Fibroblast of villous mesenchyme (primary cell): ENCODE data around the gene PPFIBP1. TPM values are rescaled to one million over a fixed set of nuclear protein-coding genes. Genes with fewer than 3 reads are reported as not detected.

ENCODE experiments used
- DNase-seq: peaks from one replicate; pipeline ENCODE4 v3.0.0-alpha.2; 2010; ENCODE audit warnings: low read depth
- H3K4me3 ChIP-seq: 2 replicates; pipeline ENCODE4 v1.5.1; 2011; ENCODE audit warnings: low read depth, mild to moderate bottlenecking, low read length
- CTCF ChIP-seq: IDR thresholded peaks from 2 replicates; pipeline ENCODE4 v1.5.1; 2012; ENCODE audit warnings: low read depth, mild to moderate bottlenecking, low read length; ENCODE audit not compliant: insufficient read depth
- total RNA-seq: library from RNA; depleted of rRNA; stranded (reverse); fragments of >200 nt; gene quantifications from 2 replicates; pipeline ENCODE4 v1.2.3, GENCODE V29; 2012

The PPFIBP1 gene
- total RNA-seq, 1 donor, result 69.1 TPM

GRCh38 chr12:27502021-27502435 lies 22.0 kb upstream of the PPFIBP1 start:
- no peak for TF ChIP-seq CTCF
- no peak overlapping the region for H3K4me3 ChIP-seq
- no peak for DNase-seq

- no peak overlapping the region for H3K4me3 ChIP-seq
- no peak for TF ChIP-seq CTCF
Measured at GRCh38 chr12:27504507-27504906, 19.5 kb upstream of the PPFIBP1 start.

GRCh38 chr12:27505109-27505508 lies 18.9 kb upstream of the PPFIBP1 start:
- TF ChIP-seq CTCF, result no peak
- DNase-seq, result no peak
- H3K4me3 ChIP-seq, result no peak overlapping the region

More at GRCh38 chr12:27504507-27504906, 19.5 kb upstream of the PPFIBP1 start:
- DNase-seq, result no peak

- no peak overlapping the region for H3K4me3 ChIP-seq
- DNase-seq, result no peak
- TF ChIP-seq CTCF, result no peak
Measured at GRCh38 chr12:27505761-27506160, 18.2 kb upstream of the PPFIBP1 start.

- no peak overlapping the region for H3K4me3 ChIP-seq
- TF ChIP-seq CTCF, result no peak
- no peak for DNase-seq
Measured at GRCh38 chr12:27506645-27507189, 17.3 kb upstream of the PPFIBP1 start.

GRCh38 chr12:27508736-27509431 lies 15.1 kb upstream of the PPFIBP1 start:
- no peak for TF ChIP-seq CTCF
- no peak for DNase-seq

More at GRCh38 chr12:27508736-27509431, 15.1 kb upstream of the PPFIBP1 start:
- H3K4me3 ChIP-seq, result no peak overlapping the region
